Left ventricle myocardium superior (tissue), 1 donor: ENCODE measurements around the gene BOLA3. TPM values are rescaled to one million over a fixed set of nuclear protein-coding genes. Genes with fewer than 3 reads are reported as not detected.
"Not testable (repeated sequence)": the region's sequence is repeated elsewhere in the genome, so short reads cannot be mapped to it uniquely, and the experiment has no call there.

ENCODE experiments used
- ATAC-seq: fragments of 200-7000 bp; cut with Tn5 transposase; one replicate; pipeline ENCODE4 v1.9.1; 2020; ENCODE audit warnings: mild to moderate bottlenecking, moderate library complexity
- DNase-seq: peaks from one replicate; pipeline ENCODE4 v3.0.0-alpha.2; 2020
- intact Hi-C: fragments of 100-400 bp; cut with micrococcal nuclease; formaldehyde crosslinking; loops from one replicate; pipeline ENCODE4 v1.11.0; 2022
- long read RNA-seq: library from polyadenylated mRNA; unstranded; transcript quantifications from one replicate; pipeline ENCODE4 v2.0.0, GENCODE V29; 2021
- total RNA-seq: library from RNA; stranded (reverse); fragmentation: NEBNext Ultra II Directional; extraction: Animal tissue kit (Norgen Biotek cat#: 25700); gene quantifications from one replicate; pipeline ENCODE4 v1.2.1, GENCODE V29; 2021
- donor health status: DM: no; HTN: yes; CAD: no; lungs with severe emphysema.

BOLA3 gene, protein sequence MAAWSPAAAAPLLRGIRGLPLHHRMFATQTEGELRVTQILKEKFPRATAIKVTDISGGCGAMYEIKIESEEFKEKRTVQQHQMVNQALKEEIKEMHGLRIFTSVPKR
- 89.9 TPM for total RNA-seq
- long read RNA-seq, transcript BOLA3-202 (4 exons, 639 nt): major isoform, 39 of 94 reads
- long read RNA-seq, transcript BOLA3-201 (3 exons, 444 nt): minor isoform, 27 of 94 reads
- long read RNA-seq, transcript BOLA3-205 (2 exons, 2,982 nt): minor isoform, 6 of 94 reads
- long read RNA-seq, transcript BOLA3-204 (3 exons, 667 nt): minor isoform, 11 of 94 reads
- long read RNA-seq, partial matches to known transcripts: 2 of 94 reads
- long read RNA-seq, other reads (novel, unspliced or antisense): 9 of 94 reads

DNA sequence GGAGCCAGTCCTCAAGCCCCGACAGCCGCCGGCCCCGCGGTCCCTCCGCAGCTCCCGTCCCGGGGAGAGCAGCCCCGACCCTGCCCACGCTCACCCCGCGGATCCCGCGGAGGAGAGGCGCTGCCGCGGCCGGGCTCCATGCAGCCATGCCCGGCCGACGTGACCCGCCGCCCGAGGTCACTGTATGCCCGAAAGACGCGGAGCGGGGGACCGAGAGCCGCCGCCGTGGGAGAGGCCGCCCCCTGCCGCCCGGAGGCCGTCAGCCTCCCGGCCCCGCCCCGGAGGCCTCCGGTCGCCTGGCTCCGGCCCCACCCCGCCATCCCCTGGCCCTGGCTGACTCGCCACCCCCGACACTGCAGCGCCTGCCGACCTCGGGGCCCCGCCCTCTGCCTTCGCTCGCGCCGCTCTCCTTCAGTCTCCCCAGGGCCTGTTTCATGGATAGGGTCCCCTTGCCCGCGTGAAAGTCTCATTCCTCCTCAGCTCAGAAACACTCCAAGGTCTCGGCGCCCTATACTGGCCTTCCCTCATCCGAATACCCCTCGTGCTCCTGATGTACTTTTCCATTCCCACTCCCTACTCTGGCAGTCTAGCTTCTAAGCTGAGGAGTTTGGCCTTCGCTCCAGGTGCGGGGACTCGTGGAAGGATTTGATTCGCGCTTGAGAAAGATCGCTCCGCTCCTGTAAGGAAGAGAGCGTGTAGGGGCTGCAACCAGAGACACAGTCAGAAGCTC, at the start of gene BOLA3:
Gene BOLA3 (minus strand): TSS at position 186 of the 730 bp plus-strand sequence. CDS start 38 bp downstream, at position 148.
- intact Hi-C loops: no loop called here
- DNase-seq: peak; percentile 94
- peak; percentile 99 for ATAC-seq

DNA sequence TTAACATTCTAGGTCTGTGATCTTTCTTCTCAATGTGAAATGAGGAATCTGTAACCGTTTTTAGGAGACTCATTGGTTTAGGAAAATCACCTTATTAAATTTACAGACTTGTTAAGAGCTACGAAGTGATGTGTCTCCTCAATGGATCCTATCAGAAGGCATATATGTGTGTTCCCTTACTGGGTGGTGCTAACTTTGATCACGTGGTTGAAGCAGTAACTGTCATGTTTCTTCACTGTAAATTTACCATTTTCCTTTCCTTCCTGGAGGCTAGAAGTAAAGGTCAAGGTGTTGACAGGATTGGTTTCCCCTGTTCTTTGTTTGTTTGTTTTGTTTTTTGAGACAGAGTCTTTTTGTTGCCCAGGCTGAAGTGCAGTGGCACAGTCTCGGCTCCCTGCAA, 49.3 kb upstream of the BOLA3 start:
- ATAC-seq (no peak), DNase-seq (no peak)
- intact Hi-C loops: no loop called here

DNA sequence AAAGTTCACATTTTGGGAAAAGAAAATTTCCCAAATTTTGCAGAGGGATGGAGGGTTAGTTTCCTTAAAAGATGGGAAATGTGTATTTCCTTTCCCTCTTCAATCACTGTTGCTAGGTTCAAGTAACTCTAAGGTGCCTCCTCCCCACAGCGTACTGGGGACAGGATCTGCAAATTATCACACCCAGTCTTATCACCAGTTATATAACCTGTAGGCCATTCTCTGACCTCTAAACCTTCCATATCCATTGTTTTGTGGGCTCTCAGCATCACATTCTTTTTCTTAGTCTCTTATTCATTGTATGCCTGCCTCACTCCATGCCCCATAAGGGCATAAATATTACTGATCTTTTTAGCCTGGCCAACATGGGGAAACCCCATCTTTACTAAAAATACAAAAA, 47.1 kb upstream of the BOLA3 start:
- ATAC-seq: no peak
- intact Hi-C loops: no loop called here
- no peak for DNase-seq

DNA sequence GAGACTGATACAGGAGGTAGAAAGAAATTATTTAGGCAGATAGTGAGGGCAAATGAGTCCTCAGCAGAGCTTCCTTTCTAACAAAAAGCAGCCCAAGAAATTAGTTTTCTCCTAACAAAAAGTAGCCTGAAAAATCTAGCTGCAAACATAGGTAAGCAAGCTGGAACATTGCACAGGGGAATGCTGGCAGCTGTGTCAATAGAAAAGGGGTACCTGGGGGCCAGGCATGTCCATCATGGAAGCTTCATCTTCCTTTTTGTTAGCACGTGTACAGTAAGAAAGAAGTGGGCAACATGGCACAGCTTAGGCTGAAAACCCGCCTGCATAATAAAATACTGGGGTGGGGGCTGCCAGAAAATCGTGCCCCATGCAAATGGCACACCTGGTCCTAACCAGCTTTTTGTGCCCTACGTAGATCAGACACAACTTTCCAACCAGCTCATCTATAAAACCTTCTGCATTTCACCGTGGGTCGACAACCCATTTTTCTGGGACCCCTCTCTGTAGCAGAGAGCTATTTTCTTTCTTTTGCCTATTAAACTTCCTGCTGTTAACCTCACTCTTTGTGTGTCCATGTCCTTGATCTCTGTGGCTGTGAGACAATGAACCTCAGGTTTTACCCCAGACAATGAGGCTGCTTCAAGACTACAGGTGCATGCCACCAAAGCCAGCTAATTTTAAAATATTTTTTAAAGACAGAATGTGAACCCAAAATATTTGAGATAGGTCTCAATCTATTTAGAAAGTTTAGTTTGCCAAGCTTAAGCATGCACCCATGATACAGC, 44.1 kb upstream of the BOLA3 start:
- intact Hi-C loops: no loop called here
- ATAC-seq: no peak
- no peak for DNase-seq

DNA sequence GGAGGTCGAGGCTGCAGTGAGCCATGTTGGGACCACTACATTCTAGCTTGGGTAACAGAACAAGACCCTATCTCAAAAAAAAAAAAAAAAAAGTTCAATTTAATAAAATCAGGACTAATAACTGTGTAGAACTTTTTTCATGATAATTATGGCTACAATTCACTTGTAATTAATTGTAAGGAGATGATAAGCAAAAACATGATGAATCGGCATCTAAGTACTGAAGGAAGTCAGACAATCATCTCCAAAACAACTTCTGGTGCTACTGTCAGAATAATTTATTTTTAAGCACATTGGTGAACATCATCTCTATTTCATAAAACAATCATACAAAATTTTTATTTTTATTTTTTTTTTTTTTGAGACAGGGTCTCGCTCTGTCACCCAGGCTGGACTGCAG, 41.0 kb upstream of the BOLA3 start:
- ATAC-seq (no peak), DNase-seq (no peak)
- intact Hi-C loops: no loop called here

DNA sequence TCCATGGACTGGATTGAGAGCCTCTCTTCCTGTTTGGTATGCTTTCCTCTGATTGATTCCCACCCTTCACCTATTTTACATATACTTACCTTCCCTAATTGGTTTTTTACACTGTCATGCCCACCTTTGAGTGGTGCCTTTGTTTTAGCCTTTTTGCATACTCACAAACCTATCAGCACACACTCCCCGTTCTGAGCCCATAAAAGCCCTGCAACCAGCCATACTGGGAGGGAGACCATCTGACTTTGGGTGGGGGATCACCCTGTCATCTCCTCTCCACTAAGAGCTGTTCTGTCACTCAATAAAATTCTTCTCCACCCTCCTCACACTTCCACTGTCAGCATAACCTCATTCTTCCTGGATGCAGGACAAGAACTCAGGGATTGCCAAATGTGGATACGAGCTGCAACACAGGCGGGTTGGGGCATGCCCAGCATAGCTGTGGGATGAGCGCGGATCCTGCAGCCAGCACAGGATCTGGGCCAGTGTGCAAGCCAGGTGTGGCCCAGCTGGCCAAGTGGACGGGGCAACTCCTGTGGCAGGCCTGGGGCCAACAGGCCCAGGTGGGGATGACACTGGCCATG, 40.4 kb upstream of the BOLA3 start:
- intact Hi-C loops: no loop called here
- peak; percentile 66 for ATAC-seq
- DNase-seq: peak; percentile 36

DNA sequence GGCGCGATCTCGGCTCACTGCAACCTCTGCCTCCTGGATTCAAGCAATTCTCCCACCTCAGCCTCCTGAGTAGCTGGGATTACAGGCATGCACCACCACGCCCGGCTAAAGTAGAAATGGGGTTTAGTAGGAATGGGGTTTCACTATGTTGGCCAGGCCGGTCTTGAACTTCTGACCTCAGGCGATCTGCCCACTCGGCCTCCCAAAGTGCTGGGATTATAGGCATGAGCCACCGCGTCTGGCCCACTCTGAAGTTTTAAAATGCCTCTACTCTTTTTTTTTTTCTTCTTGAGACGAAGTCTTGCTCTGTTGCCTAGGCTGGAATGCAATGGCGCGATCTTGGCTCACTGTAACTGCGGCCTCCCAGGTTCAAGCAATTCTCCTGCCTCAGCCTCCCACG, 39.0 kb upstream of the BOLA3 start:
- ATAC-seq, intact Hi-C loops, DNase-seq: not testable (repeated sequence)

DNA sequence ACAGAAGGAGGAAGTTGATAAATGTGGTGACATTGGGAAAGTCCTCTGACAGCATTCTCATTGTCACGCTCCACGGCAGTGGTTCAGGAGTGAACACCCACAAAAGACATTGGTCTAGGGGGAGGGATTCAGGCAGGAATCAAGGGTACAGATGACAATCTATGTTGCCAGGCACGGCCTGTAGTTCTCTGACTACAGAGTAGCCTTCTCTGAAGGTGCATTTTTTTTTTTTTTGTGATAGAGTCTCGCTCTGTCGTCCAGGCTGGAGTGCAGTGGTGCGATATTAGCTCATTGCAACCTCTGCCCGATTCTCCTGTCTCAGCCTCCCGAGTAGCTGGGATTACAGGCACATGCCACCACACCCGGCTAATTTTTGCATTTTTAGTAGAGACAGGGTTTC, 38.3 kb upstream of the BOLA3 start:
- intact Hi-C loops: no loop called here
- ATAC-seq: peak; percentile 60
- DNase-seq: no peak

DNA sequence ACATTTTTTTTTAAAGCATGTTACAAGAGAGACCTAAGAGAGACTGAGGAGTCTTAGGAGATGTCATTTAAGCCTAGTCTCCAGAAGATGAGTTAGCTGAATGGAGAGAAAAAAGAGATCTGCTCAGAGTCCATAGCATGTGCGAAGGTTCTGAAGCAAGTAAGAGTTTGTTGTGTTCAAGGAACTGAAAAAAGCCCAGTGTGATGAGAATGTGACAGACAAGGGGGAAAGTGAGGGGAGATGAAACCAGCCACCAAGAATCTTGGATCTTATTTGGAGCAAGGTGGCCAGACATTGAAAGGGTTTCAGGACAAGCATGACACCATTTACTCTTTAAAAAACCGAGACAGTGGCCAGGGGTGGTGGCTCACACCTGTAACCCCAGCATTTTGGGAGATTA, 36.2 kb upstream of the BOLA3 start:
- intact Hi-C loops: no loop called here
- no peak for ATAC-seq

DNA sequence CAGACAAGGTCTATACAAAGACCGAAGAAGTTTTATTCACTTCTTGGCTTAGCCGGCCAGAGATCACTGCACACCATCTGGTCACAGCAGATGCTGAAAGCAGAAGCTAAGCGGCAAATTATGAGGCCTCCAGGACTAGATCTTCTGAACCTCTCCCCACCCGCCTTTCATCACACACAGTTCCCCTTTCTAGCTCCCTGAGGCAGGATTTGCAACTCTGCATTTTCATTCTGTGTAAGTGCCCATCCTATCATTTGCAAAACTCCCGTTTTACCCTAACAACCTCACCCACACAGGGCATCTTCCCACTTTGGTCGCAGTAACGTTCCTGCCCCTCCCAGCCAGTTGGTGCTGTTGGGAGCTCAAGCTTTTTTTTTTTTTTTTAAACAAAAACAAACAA, 34.0 kb upstream of the BOLA3 start:
- intact Hi-C loops: no loop called here
- no peak for DNase-seq
- ATAC-seq: peak; percentile 18

More for the DNA sequence above, 36.2 kb upstream of the BOLA3 start:
- no peak for DNase-seq

DNA sequence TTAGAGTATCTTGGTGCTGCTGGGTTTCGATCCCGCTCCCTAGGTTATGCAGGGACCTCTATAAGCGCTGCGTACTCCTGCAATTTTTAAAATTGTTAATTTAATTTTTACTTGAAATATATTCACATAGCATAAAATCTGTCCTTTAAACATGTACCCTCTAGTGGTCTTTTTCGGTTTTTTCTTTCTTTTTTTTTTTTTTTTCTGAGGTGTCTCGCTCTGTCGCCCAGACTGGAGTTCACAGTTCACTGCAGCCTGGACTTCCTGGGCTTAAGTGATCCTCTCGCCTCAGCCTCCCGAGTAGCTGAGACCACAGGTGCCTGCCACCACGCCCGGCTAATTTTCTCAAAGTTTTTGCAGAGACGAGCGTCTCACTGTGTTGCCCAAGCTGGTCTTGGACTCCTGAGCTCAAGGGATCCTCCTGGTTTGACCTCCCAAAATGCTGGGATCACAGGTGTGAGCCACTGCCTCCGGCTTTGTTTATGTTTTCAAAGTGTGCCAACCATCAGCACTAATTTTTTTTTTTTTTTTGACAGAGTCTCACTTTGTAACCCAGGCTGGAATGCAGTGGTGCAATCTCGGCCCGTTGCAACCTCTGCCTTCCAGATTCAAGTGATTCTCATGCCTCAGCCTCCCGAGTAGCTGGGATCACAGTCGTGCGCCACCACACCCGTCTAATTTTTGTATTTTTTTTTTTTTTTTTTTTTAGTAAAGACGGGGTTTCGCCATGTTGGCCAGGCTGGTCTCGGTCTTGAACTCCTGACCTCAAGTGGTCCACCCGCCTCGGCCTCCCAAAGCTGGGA, 31.6 kb upstream of the BOLA3 start:
- peak; percentile 28 for DNase-seq
- intact Hi-C loops: no loop called here
- ATAC-seq: no peak

DNA sequence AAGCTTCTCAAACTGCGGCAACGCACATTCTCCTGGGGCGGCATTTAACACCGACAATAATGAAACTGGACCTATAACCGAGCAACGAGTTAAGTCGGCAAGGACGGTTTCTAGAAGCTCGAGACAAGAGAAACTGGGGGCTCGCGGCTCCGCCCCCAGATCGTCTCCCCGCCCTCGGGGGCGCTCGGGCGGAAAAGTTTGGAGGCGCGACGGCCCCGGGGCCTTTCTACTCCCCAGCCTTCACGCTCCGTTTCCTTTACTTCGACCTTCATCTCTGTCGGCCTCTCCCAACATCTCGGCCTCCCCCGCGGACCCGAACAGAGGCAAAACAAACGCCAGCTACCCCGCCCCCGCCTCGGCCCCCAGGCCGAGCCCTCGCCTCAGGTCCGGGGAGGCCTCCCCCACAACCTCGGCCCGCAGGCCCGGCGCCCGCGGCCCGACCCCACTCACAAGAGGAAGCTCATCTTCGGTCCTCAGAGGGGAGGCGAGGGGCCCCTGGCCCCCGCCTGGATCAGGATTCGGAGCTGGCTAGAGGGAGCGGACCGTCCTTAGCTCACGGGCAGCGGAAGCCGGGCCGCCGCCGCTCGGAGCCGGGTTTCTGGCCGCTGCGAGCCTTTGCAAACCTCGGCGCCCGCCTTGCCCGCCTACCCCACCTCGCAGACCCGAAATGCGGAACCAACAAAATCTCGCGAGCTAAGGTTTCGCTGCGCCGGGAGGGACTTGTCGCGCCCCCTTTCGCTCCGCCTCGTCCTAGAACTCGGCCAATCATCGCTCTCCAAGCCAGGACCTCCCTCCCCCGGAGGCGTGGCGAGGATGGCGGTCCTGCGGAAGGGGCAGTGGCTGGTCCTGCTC, 30.7 kb upstream of the BOLA3 start, which contains the start of gene MOB1A:
Gene MOB1A (minus strand): TSS at position 669 of the 852 bp plus-strand sequence. CDS start 205 bp downstream, at position 464.
- intact Hi-C loops: no loop called here
- DNase-seq (peak; percentile 97), ATAC-seq (peak; percentile 98)

DNA sequence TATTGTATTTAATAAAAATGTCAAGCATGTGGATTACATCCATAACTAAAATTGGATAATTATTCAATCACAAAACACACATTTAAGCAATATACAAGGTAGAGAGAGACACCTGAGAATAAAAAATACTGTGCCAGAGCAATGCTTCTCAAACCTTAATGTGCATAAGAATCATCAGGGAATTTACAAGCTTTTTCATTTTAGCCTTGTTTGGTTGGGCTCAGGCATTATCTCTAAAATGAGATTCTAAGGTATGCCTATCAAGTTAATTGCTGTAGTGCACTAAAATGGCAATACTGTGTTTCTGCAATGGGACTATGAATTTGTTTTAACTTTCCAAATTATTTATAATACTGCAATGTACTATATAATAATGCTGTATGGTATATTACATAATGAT, 30.0 kb upstream of the BOLA3 start:
- no peak for DNase-seq
- intact Hi-C loops: no loop called here
- no peak for ATAC-seq

DNA sequence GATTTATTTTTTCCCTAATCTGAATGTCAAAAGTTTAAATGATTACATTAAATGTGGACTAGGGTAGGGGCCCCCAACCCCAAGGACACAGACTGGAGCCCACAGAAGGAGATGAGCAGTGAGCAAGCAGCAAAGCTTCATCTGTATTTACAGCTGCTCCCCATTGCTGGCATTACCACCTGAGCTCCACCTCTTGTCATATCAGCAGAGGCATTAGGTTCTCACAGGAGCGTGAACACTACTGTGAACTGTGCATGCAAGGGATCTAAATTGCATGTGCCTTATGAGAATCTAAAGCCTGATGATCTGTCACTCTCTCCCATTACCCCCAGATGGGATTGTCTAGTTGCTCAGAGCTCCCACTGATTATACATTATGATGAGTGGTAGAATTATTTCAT, 27.2 kb upstream of the BOLA3 start:
- no peak for DNase-seq
- intact Hi-C loops: no loop called here
- no peak for ATAC-seq

DNA sequence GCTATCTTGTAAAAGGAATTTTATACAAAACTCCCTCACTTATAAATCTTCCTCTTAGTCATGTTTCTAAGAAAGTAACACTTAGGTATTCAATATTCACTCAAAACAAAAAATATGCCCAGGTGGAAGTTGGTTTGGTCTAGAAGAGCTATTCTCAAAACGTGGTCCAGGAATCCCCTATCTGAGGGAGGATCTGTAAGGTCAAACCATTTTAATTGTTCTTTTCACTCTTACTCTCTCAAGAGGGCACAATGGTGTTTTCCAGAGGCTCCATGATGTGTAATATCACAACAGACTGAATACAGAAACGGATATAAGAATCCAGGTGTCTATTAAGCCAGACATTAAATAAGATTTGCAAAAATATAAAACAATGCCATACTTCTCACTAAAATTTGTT, 21.0 kb upstream of the BOLA3 start:
- DNase-seq: no peak
- no peak for ATAC-seq
- intact Hi-C loops: no loop called here

DNA sequence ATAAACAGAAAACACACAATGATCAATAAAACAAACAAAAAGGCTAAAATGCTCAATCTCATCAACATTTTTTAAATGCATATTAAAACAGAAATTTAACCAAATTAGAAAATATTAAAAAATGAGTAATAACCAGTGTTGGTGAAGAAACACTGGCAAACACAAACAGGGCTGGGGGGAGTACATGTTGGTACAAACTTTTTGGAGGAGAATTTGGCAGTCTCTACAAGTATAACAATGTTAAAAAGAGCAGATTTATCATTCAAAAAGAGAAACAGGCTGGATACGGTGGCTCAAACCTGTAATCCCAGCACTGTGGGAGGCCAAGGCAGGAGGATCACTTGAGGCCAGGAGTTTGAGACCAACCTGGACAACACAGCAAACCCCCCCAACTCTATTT, 17.0 kb upstream of the BOLA3 start:
- no peak for DNase-seq
- intact Hi-C loops: no loop called here
- ATAC-seq: no peak

DNA sequence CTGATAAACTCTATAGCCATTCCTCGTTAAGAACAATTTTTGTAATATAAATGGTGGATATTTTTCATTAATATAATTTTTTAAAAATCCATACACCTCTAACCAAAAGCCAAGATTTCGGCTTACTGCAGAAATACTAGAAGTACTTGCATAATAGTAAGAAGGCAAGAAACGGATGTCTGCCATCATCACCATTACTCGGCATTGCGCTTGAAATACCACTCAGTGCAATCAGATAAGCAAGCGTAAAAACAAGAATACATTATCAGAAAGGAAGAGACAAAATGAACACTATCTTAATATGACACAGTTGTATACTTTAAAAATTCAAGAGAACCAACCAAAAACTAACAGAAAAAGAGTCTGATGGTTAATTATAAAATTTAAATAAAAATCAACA, 15.2 kb upstream of the BOLA3 start:
- intact Hi-C loops: no loop called here
- ATAC-seq (no peak), DNase-seq (no peak)

DNA sequence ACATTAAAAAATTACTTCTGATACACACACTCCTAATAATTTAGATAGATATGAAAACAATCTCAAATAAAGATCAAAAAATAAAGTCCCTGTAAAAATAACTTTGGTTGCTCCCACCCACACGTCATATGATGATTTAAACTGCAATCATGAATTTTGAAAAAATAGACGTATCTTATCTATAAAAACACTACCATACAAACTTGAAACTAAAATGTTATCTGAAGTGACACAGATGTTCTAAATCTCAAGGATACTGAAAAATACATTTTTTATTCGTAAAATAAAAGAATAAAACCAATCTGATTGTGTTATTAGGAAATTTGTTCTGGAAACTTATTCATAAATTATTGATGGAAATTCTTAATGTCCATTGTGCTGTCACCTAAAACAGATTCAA, 8.1 kb upstream of the BOLA3 start:
- DNase-seq (no peak), ATAC-seq (no peak)
- intact Hi-C loops: no loop called here
